NT2/D1 (cell line): ENCODE results near the gene PRKX.
"Not testable (repeated sequence)": the region's sequence is repeated elsewhere in the genome, so short reads cannot be mapped to it uniquely, and the experiment has no call there.

Experiments used
- SUZ12 ChIP-seq: IDR thresholded peaks from 2 replicates; pipeline ENCODE4 v1.6.1; 2011; ENCODE audit not compliant: insufficient read length, insufficient read depth; ENCODE audit errors: extremely low read depth
- YY1 ChIP-seq: IDR thresholded peaks from 2 replicates; pipeline ENCODE4 v1.6.1; 2011; ENCODE audit not compliant: insufficient read length, insufficient read depth
- ZNF274 ChIP-seq: IDR thresholded peaks from 2 replicates; pipeline ENCODE4 v1.6.1; 2011; ENCODE audit warnings: mild to moderate bottlenecking, low read depth, low read length

- TF ChIP-seq YY1, ZNF274, SUZ12: not testable (repeated sequence)
These were observed 10.0 kb upstream of the PRKX start for GRCh38 chrX:3723460-3723859.
